ENCODE measurements around the gene ABHD14A.

The ABHD14A gene

GRCh38 chr3:51957520-51958205 lies 17.2 kb upstream of the ABHD14A start:
- DNase-seq = no peak

- DNase-seq = no peak
These were observed 16.0 kb upstream of the ABHD14A start for GRCh38 chr3:51958603-51959521.

GRCh38 chr3:51959651-51960050 lies 15.2 kb upstream of the ABHD14A start:
- no peak for DNase-seq

- no peak for DNase-seq
These were observed 14.5 kb upstream of the ABHD14A start for GRCh38 chr3:51960386-51960785.

- no peak for DNase-seq
These were observed 13.9 kb upstream of the ABHD14A start for GRCh38 chr3:51961011-51961410.

- no peak for DNase-seq
These were observed 13.0 kb upstream of the ABHD14A start for GRCh38 chr3:51961602-51962569.

- no peak for DNase-seq
These were observed 11.9 kb upstream of the ABHD14A start for GRCh38 chr3:51962854-51963530.

- DNase-seq = no peak
These were observed 10.9 kb upstream of the ABHD14A start for GRCh38 chr3:51963951-51964451.

- DNase-seq = no peak
These were observed 10.3 kb upstream of the ABHD14A start for GRCh38 chr3:51964521-51964920.

- no peak for DNase-seq
These were observed 8.8 kb upstream of the ABHD14A start for GRCh38 chr3:51966016-51966415.

- no peak for DNase-seq
These were observed 8.4 kb upstream of the ABHD14A start for GRCh38 chr3:51966486-51966885.

GRCh38 chr3:51966922-51967383 lies 7.9 kb upstream of the ABHD14A start:
- no peak for DNase-seq

GRCh38 chr3:51967384-51968169 lies 7.3 kb upstream of the ABHD14A start, which contains the start of gene PCBP4:
Gene PCBP4, minus strand, starts transcription at chr3:51967454. Its CDS starts 6,214 bp downstream, at chr3:51961240.
- DNase-seq = peak; percentile 47

- no peak for DNase-seq
These were observed 6.6 kb upstream of the ABHD14A start for GRCh38 chr3:51968170-51968775.

GRCh38 chr3:51968883-51969678 lies 5.8 kb upstream of the ABHD14A start:
- no peak for DNase-seq

- DNase-seq = no peak
These were observed 5.0 kb upstream of the ABHD14A start for GRCh38 chr3:51969841-51970240.

- no peak for DNase-seq
These were observed 4.1 kb upstream of the ABHD14A start for GRCh38 chr3:51970606-51971300.

GRCh38 chr3:51971350-51971749 lies 3.5 kb upstream of the ABHD14A start:
- no peak for DNase-seq
